ENCODE data around the gene STARD7. TPM values are rescaled to one million over a fixed set of nuclear protein-coding genes. Genes with fewer than 3 reads are reported as not detected.
A peak's percentile ranks its signal among the peaks of the same experiment; 100 is the strongest.

STARD7 gene
- total RNA-seq, 2 donors from 2014 or later = 93.1 to 141 TPM

DNA sequence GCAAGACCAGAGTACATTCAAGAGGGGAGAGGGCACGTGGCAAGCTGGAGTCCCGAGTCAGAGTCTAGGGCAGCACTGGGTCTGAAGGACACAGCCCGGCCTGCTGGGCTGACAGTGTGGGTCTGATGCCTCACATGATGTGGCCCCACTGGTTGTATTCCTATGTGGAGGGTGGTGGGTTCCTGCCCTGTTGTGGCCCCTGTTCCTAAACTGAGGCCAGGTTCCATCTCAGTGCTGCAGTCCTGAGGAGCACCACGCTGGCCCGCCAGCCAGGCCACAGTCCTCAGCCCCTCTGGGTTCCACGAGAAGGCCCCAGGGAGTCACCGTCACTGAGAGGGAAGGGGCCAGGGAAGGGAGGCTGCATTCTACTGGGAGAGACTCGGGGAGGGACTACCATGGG lies 43.9 kb upstream of the STARD7 start:
- Histone ChIP-seq H3K27me3 (replicated peaks; ENCODE audit: insufficient read depth) (no peaks in the 10 kb centered on the region), H3K4me1 (replicated peaks) (no peaks in the 10 kb centered on the region), H3K36me3 (peaks cover 8 to 21% of the 10 kb centered on the region in 2 donors), H3K27ac (no peak overlapping the region), H3K4me3 (no peak overlapping the region), H3K9me3 (no peaks in the 10 kb centered on the region)
- TF ChIP-seq POLR2A (IDR thresholded peaks at IDR 0.05) = no peak
- TF ChIP-seq POLR2AphosphoS5 (IDR thresholded peaks at IDR 0.05) = no peak
- TF ChIP-seq CTCF (IDR thresholded peaks at IDR 0.05) = no peak
- 88% methylated on average over 8 of the region's 8 CpGs for WGBS
- DNase-seq (ENCODE audit: low spot score) = no peak
- intact Hi-C loops (cut with DNase I) = no loop called here

DNA sequence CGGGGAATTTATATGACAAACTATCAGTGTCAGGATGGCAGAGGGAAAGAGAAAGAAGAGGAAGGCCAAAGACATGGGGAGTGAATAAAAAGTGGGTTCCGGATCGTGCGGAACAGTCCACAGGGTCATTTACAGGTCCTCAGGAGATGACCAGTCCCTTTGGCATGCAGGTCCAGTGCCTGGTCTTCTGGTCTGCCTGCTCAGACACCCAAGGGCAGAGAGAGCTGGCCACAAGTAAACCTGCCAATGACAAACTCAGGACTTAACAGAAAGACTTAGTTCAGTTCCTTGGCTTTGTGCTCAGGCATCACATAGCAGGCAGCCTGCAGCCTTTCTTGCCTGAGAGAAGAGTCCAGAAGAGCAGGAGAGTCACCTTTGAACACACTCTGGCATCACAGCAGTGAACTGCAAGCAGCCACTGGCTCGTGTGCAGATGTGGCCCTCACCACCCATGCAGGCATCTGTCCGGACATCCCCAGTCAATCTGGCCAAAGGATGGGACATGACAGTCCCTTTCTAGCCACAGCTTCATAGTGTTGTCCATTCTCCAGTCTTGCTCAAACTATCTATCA lies 43.2 kb upstream of the STARD7 start:
- Histone ChIP-seq H3K36me3 (peaks cover 8 to 21% of the 10 kb centered on the region in 2 donors), H3K4me1 (replicated peaks) (no peaks in the 10 kb centered on the region), H3K27ac (peak overlapping the region in 1 of 2 donors; percentile 8)

DNA sequence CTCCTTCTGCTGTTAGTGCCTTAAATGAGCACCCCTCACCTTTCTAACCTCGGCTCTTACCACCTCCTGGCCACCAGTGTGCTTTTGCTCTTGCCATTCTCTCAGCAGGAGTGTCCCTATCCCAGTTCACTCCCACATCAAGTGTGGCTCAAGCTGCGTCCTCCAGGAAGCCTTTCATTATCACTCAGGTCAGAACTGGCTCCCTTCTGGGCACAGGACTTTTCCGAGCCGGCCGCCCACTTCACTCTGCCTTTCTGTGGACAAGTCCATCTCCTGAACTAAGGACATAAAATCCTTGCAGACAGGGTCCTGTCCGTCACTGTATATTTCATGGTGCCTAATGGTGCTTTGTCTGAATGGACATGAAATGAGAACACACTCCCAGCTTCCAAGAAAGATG lies 41.6 kb upstream of the STARD7 start:
- Histone ChIP-seq H3K4me1 (replicated peaks) (no peaks in the 10 kb centered on the region), H3K27ac (no peak overlapping the region)
- intact Hi-C loops (cut with DNase I) = no loop called here

More for the DNA sequence above, 43.2 kb upstream of the STARD7 start:
- 47% methylated on average over 6 of the region's 6 CpGs for whole genome bisulfite sequencing
- Histone ChIP-seq H3K27me3 (replicated peaks; ENCODE audit: insufficient read depth) (no peaks in the 10 kb centered on the region), H3K9me3 (no peaks in the 10 kb centered on the region), H3K4me3 (no peak overlapping the region)
- intact Hi-C loops (cut with DNase I) = no loop called here
- peak; percentile 32 for DNase-seq (ENCODE audit: low spot score)
- no peak for TF ChIP-seq POLR2A (IDR thresholded peaks at IDR 0.05)
- TF ChIP-seq POLR2AphosphoS5 (IDR thresholded peaks at IDR 0.05) = peak; percentile 26

GRCh38 chr2:96249654-96250053 lies 41.0 kb upstream of the STARD7 start:
- intact Hi-C loops (cut with DNase I) = no loop called here
- no peak overlapping the region for H3K4me3 ChIP-seq
- TF ChIP-seq CTCF (IDR thresholded peaks at IDR 0.05) (no peak), POLR2A (IDR thresholded peaks at IDR 0.05) (no peak), POLR2AphosphoS5 (IDR thresholded peaks at IDR 0.05) (no peak)

More for the DNA sequence above, 41.6 kb upstream of the STARD7 start:
- TF ChIP-seq CTCF (IDR thresholded peaks at IDR 0.05) (no peak), POLR2AphosphoS5 (IDR thresholded peaks at IDR 0.05) (no peak), POLR2A (IDR thresholded peaks at IDR 0.05) (no peak)
- DNase-seq (ENCODE audit: low spot score) = no peak
- H3K9me3 ChIP-seq = no peaks in the 10 kb centered on the region
- peaks cover 8 to 21% of the 10 kb centered on the region in 2 donors for H3K36me3 ChIP-seq
- 89% methylated on average over 6 of the region's 6 CpGs for WGBS
- no peak overlapping the region for H3K4me3 ChIP-seq
- no peaks in the 10 kb centered on the region for H3K27me3 ChIP-seq (replicated peaks; ENCODE audit: insufficient read depth)

DNA sequence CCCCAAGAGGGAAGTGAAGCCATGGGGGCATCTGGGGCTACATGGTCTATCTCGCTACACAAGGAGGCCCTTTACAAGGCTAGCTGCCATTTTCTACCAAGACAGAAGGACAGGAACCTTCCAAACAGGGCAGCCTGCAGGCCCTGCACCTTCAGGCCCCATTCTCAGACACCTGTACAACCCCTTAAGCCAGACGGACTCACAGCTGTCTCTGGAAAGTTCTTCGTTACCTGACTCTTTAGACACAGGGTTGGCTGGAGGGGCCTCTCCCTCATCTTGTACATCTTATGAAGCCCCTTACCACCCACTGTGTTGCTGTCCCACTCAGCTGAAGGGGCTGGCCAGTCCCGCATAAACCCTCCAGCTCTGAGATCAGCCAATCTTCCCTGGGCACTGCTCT lies 40.0 kb upstream of the STARD7 start:
- H3K27ac ChIP-seq = no peak overlapping the region
- H3K4me1 ChIP-seq (replicated peaks) = no peaks in the 10 kb centered on the region
- DNase-seq (ENCODE audit: low spot score) = no peak
- intact Hi-C loops (cut with DNase I) = no loop called here
- no peaks in the 10 kb centered on the region for H3K9me3 ChIP-seq
- H3K36me3 ChIP-seq = peaks cover 6 to 7% of the 10 kb centered on the region in 2 donors
- no peaks in the 10 kb centered on the region for H3K27me3 ChIP-seq (replicated peaks; ENCODE audit: insufficient read depth)
- 91% methylated on average over 4 of the region's 4 CpGs for WGBS
- no peak for TF ChIP-seq CTCF (IDR thresholded peaks at IDR 0.05)
- H3K4me3 ChIP-seq = no peak overlapping the region

More at GRCh38 chr2:96249654-96250053, 41.0 kb upstream of the STARD7 start:
- DNase-seq (ENCODE audit: low spot score) = no peak
- 76% methylated on average over 9 of the region's 9 CpGs for WGBS
- H3K9me3 ChIP-seq = no peaks in the 10 kb centered on the region
- no peaks in the 10 kb centered on the region for H3K27me3 ChIP-seq (replicated peaks; ENCODE audit: insufficient read depth)
- no peaks in the 10 kb centered on the region for H3K4me1 ChIP-seq (replicated peaks)
- H3K36me3 ChIP-seq = peaks cover 8 to 18% of the 10 kb centered on the region in 2 donors
- H3K27ac ChIP-seq = no peak overlapping the region
